Upper lobe of right lung (tissue), 1 donor: Measurements from ENCODE around the gene MRTFA. TPM values are rescaled to one million over a fixed set of nuclear protein-coding genes. Genes with fewer than 3 reads are reported as not detected.

Source experiments
- ATAC-seq: fragments of 200-7000 bp; cut with Tn5 transposase; one replicate; pipeline ENCODE4 v1.9.1; 2020; ENCODE audit warnings: mild to moderate bottlenecking, moderate library complexity
- DNase-seq: peaks from one replicate; pipeline ENCODE4 v3.0.0-alpha.2; 2020
- H3K27ac ChIP-seq: fragments of 200-600 bp; one replicate; pipeline ENCODE4 v1.8.0; 2022
- H3K27me3 ChIP-seq: fragments of 200-600 bp; one replicate; pipeline ENCODE4 v1.8.0; 2022; ENCODE audit warnings: mild to moderate bottlenecking
- H3K36me3 ChIP-seq: fragments of 200-600 bp; one replicate; pipeline ENCODE4 v1.8.0; 2022
- H3K4me1 ChIP-seq: fragments of 200-600 bp; one replicate; pipeline ENCODE4 v1.8.0; 2022
- H3K4me3 ChIP-seq: fragments of 200-600 bp; one replicate; pipeline ENCODE4 v1.8.0; 2022; ENCODE audit warnings: mild to moderate bottlenecking
- H3K9me3 ChIP-seq: fragments of 200-600 bp; one replicate; pipeline ENCODE4 v1.8.0; 2022
- CTCF ChIP-seq: fragments of 200-600 bp; IDR thresholded peaks from one replicate; pipeline ENCODE4 v1.8.0; 2022; ENCODE audit warnings: antibody characterized with exemption
- intact Hi-C: fragments of 100-400 bp; cut with DNase I; formaldehyde crosslinking; loops from one replicate; pipeline ENCODE4 v1.11.0; 2022
- total RNA-seq: library from RNA; stranded (reverse); fragmentation: NEBNext Ultra II Directional; extraction: Animal tissue kit (Norgen Biotek cat#: 25700); gene quantifications from one replicate; pipeline ENCODE4 v1.2.1, GENCODE V29; 2021
- donor health status: DM: no; HTN: yes; CAD: no; lungs with severe emphysema.

The MRTFA gene
- total RNA-seq, 1 donor from 2014 or later, result 60.4 TPM

DNA sequence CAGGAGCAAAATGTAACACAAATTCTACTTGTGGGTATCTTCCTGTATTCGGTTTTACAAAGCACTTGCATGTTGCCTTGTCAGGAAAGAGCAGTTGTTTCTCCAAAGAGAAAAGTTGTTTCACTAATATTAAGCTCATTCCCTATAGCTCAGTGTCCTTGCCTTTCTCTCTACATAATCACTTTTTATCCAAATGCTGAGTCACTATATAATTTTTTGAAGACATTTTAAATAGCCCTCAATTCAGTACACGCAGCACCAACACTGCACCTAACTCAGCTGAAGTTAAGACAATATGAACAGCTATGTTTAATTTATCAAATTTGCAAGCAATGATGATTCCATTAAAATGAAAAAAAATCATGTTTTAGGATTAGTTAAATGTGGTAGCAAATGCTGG is 14.5 kb upstream of the MRTFA start:
- ATAC-seq (no peak), DNase-seq (no peak)
- no peak for TF ChIP-seq CTCF
- Histone ChIP-seq H3K27me3 (no peaks in the 10 kb centered on the region), H3K4me1 (peaks cover 18% of the 10 kb centered on the region), H3K4me3 (peak overlapping the region; percentile 67), H3K27ac (peak overlapping the region; percentile 95), H3K36me3 (no peaks in the 10 kb centered on the region), H3K9me3 (no peaks in the 10 kb centered on the region)
- intact Hi-C loops, result no loop called here

DNA sequence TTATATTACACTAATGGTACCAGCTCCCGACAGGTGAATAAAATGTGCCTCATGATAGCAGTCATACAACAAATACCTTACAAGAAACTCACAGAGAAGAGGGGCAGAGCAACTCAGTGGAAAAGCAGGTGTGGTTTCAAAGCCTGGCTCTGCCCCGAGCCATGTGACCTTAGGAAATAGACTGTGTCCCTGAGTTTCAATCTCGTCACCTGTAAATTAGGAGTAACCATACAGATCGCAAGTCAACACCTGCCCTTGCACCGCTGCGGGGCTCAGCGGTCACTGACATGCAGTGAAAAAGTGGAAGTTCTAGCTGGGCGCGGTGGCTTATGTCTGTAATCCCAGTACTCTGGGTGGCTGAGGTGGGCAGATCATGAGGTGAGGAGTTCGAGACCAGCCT is 11.9 kb upstream of the MRTFA start:
- Histone ChIP-seq H3K36me3 (no peaks in the 10 kb centered on the region), H3K4me3 (no peak overlapping the region), H3K9me3 (no peaks in the 10 kb centered on the region), H3K4me1 (peaks cover 11% of the 10 kb centered on the region), H3K27me3 (no peaks in the 10 kb centered on the region), H3K27ac (no peak overlapping the region)
- DNase-seq, result peak; percentile 16
- intact Hi-C loops, result loop anchor here (5.0 to 10.0 kb wide), 2 partner anchors 124 to 211 kb away; no protein-coding TSS in a partner anchor
- no peak for TF ChIP-seq CTCF
- no peak for ATAC-seq

DNA sequence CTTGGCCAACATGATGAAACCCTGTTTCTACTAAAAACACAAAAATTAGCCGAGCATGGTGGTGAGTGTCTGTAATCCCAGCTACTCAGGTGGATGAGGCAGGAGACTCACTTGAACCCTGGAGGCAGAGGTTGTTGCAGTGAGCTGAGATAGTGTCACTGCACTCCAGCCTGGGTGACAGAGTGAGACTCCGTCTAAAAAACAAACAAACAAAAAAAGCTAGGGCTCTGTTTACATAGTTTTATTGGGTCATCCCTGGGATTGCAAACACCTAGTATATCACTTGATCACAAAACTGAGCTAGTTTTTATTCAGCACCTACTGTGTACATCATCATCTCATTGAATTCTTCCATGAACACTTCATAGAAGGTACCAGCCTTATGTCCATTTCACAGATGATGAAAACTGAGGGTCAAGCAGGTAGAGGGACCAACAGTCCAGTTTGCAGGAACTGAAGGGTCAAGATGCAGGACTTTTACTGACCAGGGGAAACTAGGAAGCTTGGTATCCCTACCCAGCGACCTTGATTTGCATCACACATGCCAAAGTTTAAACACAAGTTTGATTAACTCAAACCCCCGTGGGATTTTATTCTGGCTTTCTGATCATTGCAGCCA is 9.2 kb upstream of the MRTFA start:
- ATAC-seq, result no peak
- H3K27ac ChIP-seq, result no peak overlapping the region

GRCh38 chr22:40642316-40642715 is 5.8 kb upstream of the MRTFA start:
- Histone ChIP-seq H3K9me3 (no peaks in the 10 kb centered on the region), H3K27me3 (no peaks in the 10 kb centered on the region), H3K36me3 (no peaks in the 10 kb centered on the region), H3K27ac (no peak overlapping the region), H3K4me1 (peaks cover 12% of the 10 kb centered on the region), H3K4me3 (no peak overlapping the region)
- intact Hi-C loops, result loop anchor here (10.0 kb wide), 1 partner anchor 118 kb away; no protein-coding TSS in a partner anchor
- no peak for ATAC-seq
- TF ChIP-seq CTCF, result no peak
- peak; percentile 16 for DNase-seq

More for the DNA sequence above, 9.2 kb upstream of the MRTFA start:
- DNase-seq, result no peak
- Histone ChIP-seq H3K4me1 (peaks cover 5% of the 10 kb centered on the region), H3K4me3 (no peak overlapping the region), H3K27me3 (no peaks in the 10 kb centered on the region), H3K36me3 (no peaks in the 10 kb centered on the region), H3K9me3 (no peaks in the 10 kb centered on the region)
- intact Hi-C loops, result loop anchor here (5.0 to 10.0 kb wide), 2 partner anchors 121 to 208 kb away; no protein-coding TSS in a partner anchor
- TF ChIP-seq CTCF, result no peak

DNA sequence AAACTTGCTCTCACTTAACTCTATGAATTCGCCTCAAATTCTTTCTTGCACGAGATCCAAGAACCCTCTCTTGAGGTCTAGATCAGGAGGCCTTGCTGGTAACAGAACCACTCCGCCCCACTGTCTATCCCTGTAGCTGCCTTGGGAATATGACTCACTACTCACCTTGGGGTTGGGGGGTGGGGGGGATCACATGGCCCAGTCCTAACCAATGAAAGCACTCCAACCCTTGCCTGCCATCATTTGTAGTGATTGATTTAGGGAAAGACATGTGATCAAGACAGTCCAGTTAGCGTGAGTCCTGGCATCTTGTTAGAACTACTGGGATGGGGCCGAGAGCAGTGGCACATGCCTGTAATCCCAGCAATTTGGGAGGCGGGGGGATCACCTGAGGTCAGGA is 4.8 kb upstream of the MRTFA start:
- Histone ChIP-seq H3K27me3 (no peaks in the 10 kb centered on the region), H3K36me3 (no peaks in the 10 kb centered on the region), H3K4me1 (peaks cover 8% of the 10 kb centered on the region), H3K27ac (no peak overlapping the region), H3K4me3 (no peak overlapping the region), H3K9me3 (no peaks in the 10 kb centered on the region)
- no peak for ATAC-seq
- DNase-seq, result no peak
- TF ChIP-seq CTCF, result no peak
- intact Hi-C loops, result loop anchor here (10.0 kb wide), 1 partner anchor 116 kb away; no protein-coding TSS in a partner anchor
